Common myeloid progenitor, CD34-positive (primary cell): Measurements from ENCODE around the gene PFKFB4.

Source experiments
- CTCF ChIA-PET: fragments of 350-600 bp; sonication (Branson Sonifier 250); formaldehyde crosslinking; loops from one replicate; lab custom pipeline; 2021; ENCODE audit warnings: antibody characterized with exemption; lab: Charles Lee
- POLR2A ChIA-PET: fragments of 350-600 bp; sonication (Branson Sonifier 250); formaldehyde crosslinking; loops from one replicate; lab custom pipeline; 2021; ENCODE audit warnings: antibody characterized with exemption; lab: Charles Lee
- DNase-seq, 3 donors: peaks; one replicate each; pipeline versions ENCODE4 v3.0.0 to v3.0.0-alpha.2; 2013
- H3K27ac ChIP-seq, 2 experiments: 1 replicate in 1 of 2; 2 replicates in 1 of 2; pipeline ENCODE4 v1.7.0; 2013; ENCODE audit warnings: inconsistent platforms in 2 of 2, low read length in 2 of 2, mild to moderate bottlenecking in 2 of 2, low read depth in 1 of 2, moderate library complexity in 1 of 2; ENCODE audit not compliant: severe bottlenecking in 2 of 2, insufficient read depth in 1 of 2, poor library complexity in 1 of 2
- H3K27me3 ChIP-seq, 5 experiments: replicated peaks in 2 of 5; 1 replicate in 3 of 5; 2 replicates in 2 of 5; pipeline versions ENCODE4 v1.6.1 to v1.7.0; 2013; ENCODE audit warnings: low read length in 4 of 5, mild to moderate bottlenecking in 2 of 5, moderate library complexity in 2 of 5, inconsistent platforms in 1 of 5; ENCODE audit not compliant: insufficient read depth in 5 of 5, control insufficient read depth in 4 of 5
- H3K36me3 ChIP-seq, 4 experiments: 1 replicate in 2 of 4; 2 replicates in 2 of 4; pipeline versions ENCODE4 v1.6.1 to v1.7.0; 2013; ENCODE audit warnings: low read length in 3 of 4, control low read depth in 1 of 4, mild to moderate bottlenecking in 1 of 4; ENCODE audit not compliant: control insufficient read depth in 4 of 4, insufficient read depth in 4 of 4
- H3K4me1 ChIP-seq, 4 experiments: 1 replicate in 3 of 4; 2 replicates in 1 of 4; pipeline versions ENCODE4 v1.6.1 to v1.7.1; 2013; ENCODE audit warnings: low read length in 3 of 4, mild to moderate bottlenecking in 3 of 4, control low read depth in 1 of 4, inconsistent platforms in 1 of 4, moderate library complexity in 1 of 4; ENCODE audit not compliant: control insufficient read depth in 4 of 4, insufficient read depth in 4 of 4; ENCODE audit errors: control extremely low read depth in 1 of 4
- H3K4me3 ChIP-seq, 7 experiments: 1 replicate in 4 of 7; 2 replicates in 3 of 7; pipeline versions ENCODE4 v1.5.1 to v1.7.0; 2013; ENCODE audit warnings: mild to moderate bottlenecking in 7 of 7, low read length in 6 of 7, moderate library complexity in 6 of 7, inconsistent platforms in 2 of 7, low read depth in 2 of 7, control low read depth in 1 of 7; ENCODE audit not compliant: insufficient read depth in 4 of 7, control insufficient read depth in 1 of 7; ENCODE audit errors: extremely low read depth in 1 of 7
- H3K9me3 ChIP-seq, 5 experiments: 1 replicate in 4 of 5; 2 replicates in 1 of 5; pipeline versions ENCODE4 v1.6.1 to v1.7.1; 2013; ENCODE audit warnings: low read length in 4 of 5, mild to moderate bottlenecking in 2 of 5, inconsistent platforms in 1 of 5, low read depth in 1 of 5, moderate library complexity in 1 of 5; ENCODE audit not compliant: control insufficient read depth in 4 of 5, insufficient read depth in 2 of 5; ENCODE audit errors: control extremely low read depth in 1 of 5
- WGBS: methylation state at CpG from one replicate; pipeline ENCODE4 v1.1.5; 2013; ENCODE audit not compliant: insufficient coverage; 5-methylcytosine and 5-hydroxymethylcytosine counted together

The PFKFB4 gene

DNA sequence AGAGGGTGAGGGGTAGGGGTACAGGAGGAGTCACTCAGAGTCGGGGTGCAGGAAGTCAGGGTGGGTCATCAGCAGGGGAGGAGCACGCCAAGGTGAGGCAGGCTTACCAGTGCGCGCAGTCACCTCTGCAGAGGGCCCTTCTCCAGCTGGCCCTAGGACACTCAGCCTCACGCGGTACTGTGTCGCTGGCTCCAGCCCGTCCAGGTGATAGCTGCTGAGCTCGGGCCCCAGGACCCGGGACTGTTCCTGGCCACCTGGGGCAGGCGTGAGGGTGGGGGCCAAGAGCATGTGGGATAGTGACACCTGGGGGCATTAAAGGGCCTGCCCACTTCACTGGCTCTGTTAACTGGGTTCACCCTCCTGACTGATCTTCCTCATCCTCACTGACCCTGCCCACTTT is 31.1 kb upstream of the PFKFB4 start:
- H3K27me3 ChIP-seq: peaks cover 0 to 27% (median 8%) of the 10 kb centered on the region in 5 experiments
- WGBS: 88% methylated on average over 10 of the region's 11 CpGs
- DNase-seq: no peak
- ChIA-PET POLR2A (no interaction called here), CTCF (no interaction called here)
- no peak overlapping the region for H3K4me3 ChIP-seq
- H3K36me3 ChIP-seq: no peaks in the 10 kb centered on the region
- H3K27ac ChIP-seq: no peak overlapping the region
- no peaks in the 10 kb centered on the region for H3K9me3 ChIP-seq
- no peaks in the 10 kb centered on the region for H3K4me1 ChIP-seq

DNA sequence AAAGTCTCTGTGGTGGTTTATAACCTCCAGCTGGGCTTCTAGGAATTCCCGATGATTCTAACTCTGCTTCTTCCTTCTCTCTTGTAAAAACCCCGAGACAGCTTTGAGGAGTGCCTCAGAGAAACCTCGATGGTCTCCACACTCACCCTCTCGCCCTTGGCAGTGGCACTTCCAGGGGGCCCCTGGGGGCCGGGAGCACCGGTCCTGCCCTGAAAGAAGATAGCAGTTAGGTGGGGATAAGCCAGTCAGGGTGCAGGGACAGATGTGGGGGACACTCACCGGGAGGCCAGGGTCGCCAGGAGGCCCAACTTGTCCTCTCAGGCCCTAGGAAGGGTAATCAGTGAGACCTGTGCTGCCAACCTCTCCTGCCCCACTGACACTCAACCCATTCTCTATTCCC is 28.8 kb upstream of the PFKFB4 start:
- DNase-seq: no peak
- Histone ChIP-seq H3K4me3 (no peak overlapping the region), H3K36me3 (no peaks in the 10 kb centered on the region), H3K4me1 (no peaks in the 10 kb centered on the region), H3K9me3 (no peaks in the 10 kb centered on the region), H3K27ac (no peak overlapping the region), H3K27me3 (peaks cover 0 to 22% (median 6%) of the 10 kb centered on the region in 5 experiments)
- CTCF ChIA-PET: no interaction called here
- POLR2A ChIA-PET: no interaction called here
- whole genome bisulfite sequencing: 82% methylated on average over 8 of the region's 8 CpGs

GRCh38 chr3:48584836-48585235 is 28.2 kb upstream of the PFKFB4 start:
- ChIA-PET CTCF (no interaction called here), POLR2A (no interaction called here)
- WGBS: 92% methylated on average over 3 of the region's 9 CpGs
- no peak for DNase-seq
- Histone ChIP-seq H3K27ac (no peak overlapping the region), H3K27me3 (peaks cover 0 to 17% (median 6%) of the 10 kb centered on the region in 5 experiments), H3K4me1 (no peaks in the 10 kb centered on the region), H3K36me3 (no peaks in the 10 kb centered on the region), H3K4me3 (no peak overlapping the region), H3K9me3 (no peaks in the 10 kb centered on the region)

DNA sequence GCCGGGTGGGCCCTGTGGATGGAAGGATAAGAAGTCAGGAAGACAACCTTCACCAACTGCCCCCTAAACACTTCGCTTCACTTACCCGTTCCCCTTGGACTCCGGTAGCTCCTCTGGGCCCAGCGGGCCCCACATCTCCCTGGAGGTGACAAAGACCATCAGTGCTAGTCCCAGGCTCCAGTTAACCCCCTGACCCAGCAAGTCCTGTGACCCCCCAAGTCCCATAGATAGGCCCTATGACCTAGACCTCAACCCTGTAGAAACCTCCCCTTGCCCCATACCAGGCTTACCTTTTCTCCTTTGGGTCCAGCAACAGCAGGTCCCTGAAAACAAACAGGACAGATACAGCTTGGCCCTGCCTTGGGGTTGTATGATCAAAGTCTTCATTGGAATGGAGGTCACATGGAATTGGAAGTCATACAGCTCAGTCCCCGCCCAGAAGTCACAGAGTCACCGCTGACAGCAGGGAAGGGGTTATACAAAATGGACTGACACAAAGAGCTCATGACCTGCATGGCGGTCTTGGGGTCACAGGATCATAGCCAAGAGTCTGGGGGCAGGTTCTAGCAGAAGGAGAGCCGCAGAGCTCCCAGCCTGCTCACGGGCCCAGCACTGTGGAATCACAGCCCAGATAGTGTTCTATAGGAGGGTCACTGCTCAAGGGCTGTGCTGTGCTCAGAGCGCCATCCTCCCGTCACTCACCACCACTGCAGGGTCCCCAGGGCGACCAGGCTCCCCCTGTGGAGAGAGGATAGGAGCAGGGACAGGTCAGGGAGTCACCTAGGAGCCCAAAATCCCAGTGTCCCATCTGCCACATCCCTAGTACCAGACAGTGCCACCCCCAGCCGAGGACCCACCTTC is 25.2 kb upstream of the PFKFB4 start:
- no peak overlapping the region for H3K27ac ChIP-seq
- 96% methylated on average over 12 of the region's 14 CpGs for WGBS
- POLR2A ChIA-PET: interaction anchor here (0.5 kb wide), 1 partner anchor 859 kb away, joined by 3 read pairs; no protein-coding TSS in a partner anchor
- no peaks in the 10 kb centered on the region for H3K27me3 ChIP-seq
- H3K4me3 ChIP-seq: no peak overlapping the region
- no peak for DNase-seq
- no peaks in the 10 kb centered on the region for H3K4me1 ChIP-seq
- H3K36me3 ChIP-seq: no peaks in the 10 kb centered on the region
- CTCF ChIA-PET: no interaction called here
- no peaks in the 10 kb centered on the region for H3K9me3 ChIP-seq

- ChIA-PET CTCF (no interaction called here), POLR2A (no interaction called here)
- Histone ChIP-seq H3K27me3 (no peaks in the 10 kb centered on the region), H3K9me3 (no peaks in the 10 kb centered on the region), H3K4me1 (no peaks in the 10 kb centered on the region), H3K27ac (no peak overlapping the region), H3K36me3 (no peaks in the 10 kb centered on the region), H3K4me3 (no peak overlapping the region)
- 91% methylated on average over 4 of the region's 4 CpGs for WGBS
- no peak for DNase-seq
Measured at GRCh38 chr3:48576647-48577046, 20.0 kb upstream of the PFKFB4 start.

DNA sequence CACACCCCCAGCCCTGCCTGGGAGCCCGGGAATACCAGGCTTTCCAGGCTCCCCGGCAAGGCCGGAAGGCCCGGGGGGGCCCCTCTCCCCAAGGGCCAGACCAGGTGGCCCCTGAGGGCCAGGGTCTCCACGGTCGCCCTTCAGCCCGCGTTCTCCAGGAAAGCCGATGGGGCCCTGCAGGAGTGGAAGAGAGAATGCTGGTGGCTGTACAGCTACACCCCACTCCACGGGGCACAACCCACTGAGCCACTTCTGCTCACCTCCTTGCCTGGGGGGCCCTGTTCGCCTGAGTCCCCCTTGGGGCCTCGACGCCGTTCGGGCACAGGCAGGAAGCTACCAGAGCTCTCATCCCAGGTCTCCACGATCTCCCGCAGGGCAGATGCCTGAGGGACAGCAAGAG is 18.8 kb upstream of the PFKFB4 start:
- H3K27ac ChIP-seq: no peak overlapping the region
- H3K4me3 ChIP-seq: no peak overlapping the region
- H3K36me3 ChIP-seq: no peaks in the 10 kb centered on the region
- no peaks in the 10 kb centered on the region for H3K9me3 ChIP-seq
- H3K27me3 ChIP-seq: no peaks in the 10 kb centered on the region
- ChIA-PET POLR2A (no interaction called here), CTCF (no interaction called here)
- no peak for DNase-seq
- WGBS: 95% methylated on average over 10 of the region's 17 CpGs
- no peaks in the 10 kb centered on the region for H3K4me1 ChIP-seq

DNA sequence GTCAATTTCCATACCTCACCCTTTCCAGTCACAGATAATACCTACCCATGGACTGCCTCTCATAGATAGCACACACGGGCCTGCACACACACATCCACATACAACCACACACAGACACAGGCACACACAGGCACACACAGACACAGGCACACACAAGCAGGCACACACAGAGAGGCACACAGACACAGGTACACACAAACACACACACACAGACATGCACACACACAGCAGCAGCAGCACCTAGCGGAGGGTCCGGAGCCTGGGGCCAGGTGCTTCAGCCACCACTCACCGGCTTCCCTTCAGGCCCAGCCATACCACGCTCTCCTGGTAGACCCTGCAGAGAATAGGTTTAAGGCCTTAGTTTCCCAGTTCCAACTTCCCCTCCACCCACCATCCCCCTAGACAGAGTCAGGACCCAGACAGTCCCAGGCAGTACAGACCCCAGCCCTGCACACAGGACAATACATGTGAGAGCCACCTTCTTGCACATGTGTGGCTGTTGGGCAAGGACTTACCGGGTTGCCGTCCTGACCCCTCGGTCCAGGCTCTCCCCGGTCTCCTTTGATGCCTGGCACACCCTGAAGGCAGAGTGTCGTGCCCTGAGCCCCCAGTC is 17.5 kb upstream of the PFKFB4 start:
- Histone ChIP-seq H3K4me1 (no peaks in the 10 kb centered on the region), H3K36me3 (no peaks in the 10 kb centered on the region), H3K27ac (no peak overlapping the region), H3K4me3 (no peak overlapping the region), H3K9me3 (no peaks in the 10 kb centered on the region), H3K27me3 (no peaks in the 10 kb centered on the region)
- CTCF ChIA-PET: no interaction called here
- 98% methylated on average over 9 of the region's 10 CpGs for WGBS
- DNase-seq: no peak
- POLR2A ChIA-PET: no interaction called here
